Measurements from ENCODE around the gene CEP44.

Gene CEP44

DNA sequence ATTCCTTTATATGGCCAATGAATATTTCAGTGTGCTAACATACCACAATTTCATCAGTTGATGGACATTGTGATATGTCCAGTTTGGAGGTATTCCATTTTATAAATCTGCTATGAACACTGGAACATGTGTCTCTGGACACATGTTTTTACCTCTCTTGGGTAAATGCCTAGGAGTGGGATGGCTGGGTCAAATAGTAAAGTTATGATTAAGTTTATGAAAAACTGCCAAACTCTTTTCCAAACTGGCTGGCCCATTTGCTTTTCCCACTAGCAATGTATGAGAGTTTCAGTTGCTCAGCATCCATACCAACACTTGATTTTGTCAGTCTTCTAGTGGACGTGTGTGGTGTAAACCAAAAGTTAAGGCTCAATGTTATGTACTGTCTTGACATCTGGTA lies 40.5 kb downstream of the CEP44 start:
- TF ChIP-seq CEBPB (IDR thresholded peaks at IDR 0.05) (no peak), YY1 (IDR thresholded peaks at IDR 0.05; ENCODE audit: low read depth) (no peak), TEAD4 (IDR thresholded peaks at IDR 0.05) (no peak), EP300 (IDR thresholded peaks at IDR 0.05; ENCODE audit: borderline replicate concordance) (no peak), NFIC (IDR thresholded peaks at IDR 0.05) (no peak), TCF12 (IDR thresholded peaks at IDR 0.05; ENCODE audit: low read depth) (no peak), EGR1 (IDR thresholded peaks at IDR 0.05) (no peak), ZBTB7A (IDR thresholded peaks at IDR 0.05; ENCODE audit: low read depth) (no peak), CREB1 (IDR thresholded peaks at IDR 0.05; ENCODE audit: low read depth) (no peak), TAF1 (IDR thresholded peaks at IDR 0.05; ENCODE audit: low read depth) (no peak), FOXM1 (IDR thresholded peaks at IDR 0.05; ENCODE audit: borderline replicate concordance, low read depth) (no peak), RAD21 (IDR thresholded peaks at IDR 0.05; ENCODE audit: low read depth) (no peak)
- TF ChIP-seq, protein P1, sequence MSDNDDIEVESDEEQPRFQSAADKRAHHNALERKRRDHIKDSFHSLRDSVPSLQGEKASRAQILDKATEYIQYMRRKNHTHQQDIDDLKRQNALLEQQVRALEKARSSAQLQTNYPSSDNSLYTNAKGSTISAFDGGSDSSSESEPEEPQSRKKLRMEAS (IDR thresholded peaks at IDR 0.05): no peak
- TF ChIP-seq, protein P2, sequence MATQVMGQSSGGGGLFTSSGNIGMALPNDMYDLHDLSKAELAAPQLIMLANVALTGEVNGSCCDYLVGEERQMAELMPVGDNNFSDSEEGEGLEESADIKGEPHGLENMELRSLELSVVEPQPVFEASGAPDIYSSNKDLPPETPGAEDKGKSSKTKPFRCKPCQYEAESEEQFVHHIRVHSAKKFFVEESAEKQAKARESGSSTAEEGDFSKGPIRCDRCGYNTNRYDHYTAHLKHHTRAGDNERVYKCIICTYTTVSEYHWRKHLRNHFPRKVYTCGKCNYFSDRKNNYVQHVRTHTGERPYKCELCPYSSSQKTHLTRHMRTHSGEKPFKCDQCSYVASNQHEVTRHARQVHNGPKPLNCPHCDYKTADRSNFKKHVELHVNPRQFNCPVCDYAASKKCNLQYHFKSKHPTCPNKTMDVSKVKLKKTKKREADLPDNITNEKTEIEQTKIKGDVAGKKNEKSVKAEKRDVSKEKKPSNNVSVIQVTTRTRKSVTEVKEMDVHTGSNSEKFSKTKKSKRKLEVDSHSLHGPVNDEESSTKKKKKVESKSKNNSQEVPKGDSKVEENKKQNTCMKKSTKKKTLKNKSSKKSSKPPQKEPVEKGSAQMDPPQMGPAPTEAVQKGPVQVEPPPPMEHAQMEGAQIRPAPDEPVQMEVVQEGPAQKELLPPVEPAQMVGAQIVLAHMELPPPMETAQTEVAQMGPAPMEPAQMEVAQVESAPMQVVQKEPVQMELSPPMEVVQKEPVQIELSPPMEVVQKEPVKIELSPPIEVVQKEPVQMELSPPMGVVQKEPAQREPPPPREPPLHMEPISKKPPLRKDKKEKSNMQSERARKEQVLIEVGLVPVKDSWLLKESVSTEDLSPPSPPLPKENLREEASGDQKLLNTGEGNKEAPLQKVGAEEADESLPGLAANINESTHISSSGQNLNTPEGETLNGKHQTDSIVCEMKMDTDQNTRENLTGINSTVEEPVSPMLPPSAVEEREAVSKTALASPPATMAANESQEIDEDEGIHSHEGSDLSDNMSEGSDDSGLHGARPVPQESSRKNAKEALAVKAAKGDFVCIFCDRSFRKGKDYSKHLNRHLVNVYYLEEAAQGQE (IDR thresholded peaks at IDR 0.05; ENCODE audit: low read depth): no peak
- TF ChIP-seq, protein P3, sequence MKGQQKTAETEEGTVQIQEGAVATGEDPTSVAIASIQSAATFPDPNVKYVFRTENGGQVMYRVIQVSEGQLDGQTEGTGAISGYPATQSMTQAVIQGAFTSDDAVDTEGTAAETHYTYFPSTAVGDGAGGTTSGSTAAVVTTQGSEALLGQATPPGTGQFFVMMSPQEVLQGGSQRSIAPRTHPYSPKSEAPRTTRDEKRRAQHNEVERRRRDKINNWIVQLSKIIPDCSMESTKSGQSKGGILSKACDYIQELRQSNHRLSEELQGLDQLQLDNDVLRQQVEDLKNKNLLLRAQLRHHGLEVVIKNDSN (IDR thresholded peaks at IDR 0.05): no peak

DNA sequence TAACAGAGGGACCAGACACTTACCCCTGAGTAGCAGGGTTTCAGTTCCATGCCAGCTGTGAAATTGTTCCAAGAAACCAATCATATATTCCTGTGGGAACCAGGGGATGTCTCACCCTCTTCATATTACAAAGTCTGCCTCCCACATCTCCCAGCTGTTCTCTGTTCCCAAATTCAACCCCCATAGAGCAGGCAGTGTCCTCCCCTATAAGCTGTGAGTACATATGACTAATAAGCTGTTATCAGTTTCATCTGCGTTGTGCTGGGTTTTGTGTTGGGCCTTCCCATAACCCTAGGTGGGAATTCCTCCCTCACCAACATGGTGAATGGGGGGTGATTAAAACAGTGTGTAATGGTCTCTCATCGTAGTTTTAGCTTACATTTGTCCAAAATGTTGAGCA lies 41.0 kb downstream of the CEP44 start:
- no peak for TF ChIP-seq EP300 (IDR thresholded peaks at IDR 0.05; ENCODE audit: borderline replicate concordance)
- TF ChIP-seq NFIC (IDR thresholded peaks at IDR 0.05): no peak
- TF ChIP-seq RAD21 (IDR thresholded peaks at IDR 0.05; ENCODE audit: low read depth): no peak
- TF ChIP-seq FOXM1 (IDR thresholded peaks at IDR 0.05; ENCODE audit: borderline replicate concordance, low read depth): no peak
- TF ChIP-seq CREB1 (IDR thresholded peaks at IDR 0.05; ENCODE audit: low read depth): no peak
- no peak for TF ChIP-seq ZBTB7A (IDR thresholded peaks at IDR 0.05; ENCODE audit: low read depth)
- TF ChIP-seq, protein P3 (IDR thresholded peaks at IDR 0.05): no peak
- TF ChIP-seq CEBPB (IDR thresholded peaks at IDR 0.05): no peak
- no peak for TF ChIP-seq TCF12 (IDR thresholded peaks at IDR 0.05; ENCODE audit: low read depth)
- TF ChIP-seq, protein P1 (IDR thresholded peaks at IDR 0.05): no peak
- TF ChIP-seq YY1 (IDR thresholded peaks at IDR 0.05; ENCODE audit: low read depth): no peak
- TF ChIP-seq EGR1 (IDR thresholded peaks at IDR 0.05): no peak
- TF ChIP-seq, protein P2 (IDR thresholded peaks at IDR 0.05; ENCODE audit: low read depth): no peak
- TF ChIP-seq TEAD4 (IDR thresholded peaks at IDR 0.05): no peak

DNA sequence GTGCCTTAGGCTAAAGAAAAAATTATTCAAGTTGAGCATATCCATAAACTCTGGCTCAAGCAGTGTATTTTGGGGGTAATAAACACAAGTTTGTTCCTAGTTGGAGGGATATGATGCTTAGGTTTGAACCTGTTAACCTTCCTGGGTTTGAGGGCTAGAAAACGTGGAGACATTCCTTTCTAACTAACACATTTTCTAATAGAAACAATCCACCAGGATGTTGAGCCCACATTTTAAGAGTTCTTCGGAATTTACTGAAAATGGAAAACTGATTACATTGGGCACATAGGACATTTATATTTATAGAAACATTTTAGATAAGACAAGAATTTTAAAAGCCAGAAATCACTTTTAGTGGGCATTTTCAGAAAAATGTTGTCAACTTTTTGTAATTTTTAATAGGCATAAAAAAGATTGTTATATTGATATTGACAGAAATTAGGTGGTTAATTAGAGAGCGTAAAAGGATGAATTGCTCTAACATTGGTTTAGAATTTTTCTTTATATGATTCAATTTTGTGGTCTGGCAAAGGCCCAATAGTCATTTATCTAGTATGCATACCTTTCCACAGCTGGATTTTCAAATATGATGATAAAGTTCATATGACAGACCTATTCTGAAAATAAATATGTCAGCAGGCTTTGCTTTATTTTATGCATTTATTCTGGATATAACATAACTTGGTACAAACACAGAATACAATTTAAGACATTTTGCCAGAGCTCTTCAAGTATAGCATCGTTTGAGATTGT lies 49.2 kb downstream of the CEP44 start:
- TF ChIP-seq TCF12 (IDR thresholded peaks at IDR 0.05; ENCODE audit: low read depth) (no peak), FOXM1 (IDR thresholded peaks at IDR 0.05; ENCODE audit: borderline replicate concordance, low read depth) (no peak), YY1 (IDR thresholded peaks at IDR 0.05; ENCODE audit: low read depth) (no peak)
- TF ChIP-seq, protein P3 (IDR thresholded peaks at IDR 0.05): no peak

DNA sequence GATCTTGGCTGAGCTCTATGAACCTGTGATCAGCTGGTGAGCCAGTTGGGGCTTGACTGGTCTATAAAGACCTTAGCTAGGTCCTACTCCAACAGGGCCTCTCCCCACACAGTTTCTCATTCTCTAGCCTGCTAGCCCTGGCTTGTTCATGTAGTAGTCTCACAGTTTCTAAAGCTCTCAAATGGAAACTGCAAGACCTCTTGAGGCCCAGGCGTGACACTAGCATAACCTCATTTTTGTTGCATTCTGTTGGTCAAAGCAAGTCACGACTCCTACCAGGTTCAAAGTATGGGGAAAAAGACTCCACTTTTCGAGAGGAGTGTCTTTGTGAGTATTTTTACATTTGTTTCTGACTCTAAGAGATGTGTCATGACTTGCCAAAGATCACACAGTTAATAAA lies 50.9 kb downstream of the CEP44 start:
- TF ChIP-seq CEBPB (IDR thresholded peaks at IDR 0.05) (no peak), TCF12 (IDR thresholded peaks at IDR 0.05; ENCODE audit: low read depth) (no peak), EGR1 (IDR thresholded peaks at IDR 0.05) (no peak), EP300 (IDR thresholded peaks at IDR 0.05; ENCODE audit: borderline replicate concordance) (no peak), ZBTB7A (IDR thresholded peaks at IDR 0.05; ENCODE audit: low read depth) (no peak), TEAD4 (IDR thresholded peaks at IDR 0.05) (no peak), CREB1 (IDR thresholded peaks at IDR 0.05; ENCODE audit: low read depth) (no peak), NFIC (IDR thresholded peaks at IDR 0.05) (no peak)
- TF ChIP-seq, protein P1 (IDR thresholded peaks at IDR 0.05): no peak

DNA sequence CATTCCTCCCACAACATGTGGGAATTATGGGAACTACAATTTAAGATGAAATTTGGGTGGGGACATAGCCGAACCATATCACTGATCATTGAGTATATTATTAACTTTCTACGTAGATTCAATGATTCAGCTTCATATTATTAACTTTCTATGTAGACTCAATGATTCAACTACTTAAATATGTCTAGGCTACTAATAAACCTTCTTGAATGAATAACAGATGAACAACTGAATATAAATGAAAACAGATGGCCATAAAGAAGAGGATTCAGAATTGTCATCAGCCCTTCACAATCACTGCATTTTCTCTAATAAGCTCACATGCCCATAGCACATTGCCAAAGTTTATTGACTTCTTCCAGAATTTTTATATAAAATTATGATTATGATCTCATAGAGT lies 57.0 kb downstream of the CEP44 start:
- TF ChIP-seq CEBPB (IDR thresholded peaks at IDR 0.05): no peak
- TF ChIP-seq EP300 (IDR thresholded peaks at IDR 0.05; ENCODE audit: borderline replicate concordance): no peak
- TF ChIP-seq, protein P1 (IDR thresholded peaks at IDR 0.05): no peak
- no peak for TF ChIP-seq RAD21 (IDR thresholded peaks at IDR 0.05; ENCODE audit: low read depth)
- TF ChIP-seq EGR1 (IDR thresholded peaks at IDR 0.05): no peak

Data from Ishikawa (cell line).